ENCODE data around the gene MIPEP.

The MIPEP gene

GRCh38 chr13:23758798-23759527, 130.2 kb downstream of the MIPEP start:
- Histone ChIP-seq H4K20me1 (ENCODE audit: control insufficient read depth, insufficient read depth, low read depth, low read length) (peaks cover 3% of the 10 kb centered on the region; the same call in 1 of the 2 replicates), H3K4me3 (ENCODE audit: low read length) (no peak overlapping the region), H3K9me2 (replicated peaks; ENCODE audit: control insufficient read depth, low read length) (no peaks in the 10 kb centered on the region), H3K27me3 (ENCODE audit: control insufficient read depth, low read length) (no peaks in the 10 kb centered on the region), H3K27ac (ENCODE audit: low read depth, low read length) (no peak overlapping the region), H3K4me2 (ENCODE audit: low read length) (no peak overlapping the region), H3F3A (ENCODE audit: control insufficient read depth, insufficient read depth) (no peaks in the 10 kb centered on the region), H3K79me2 (ENCODE audit: control insufficient read depth, low read length) (no peaks in the 10 kb centered on the region), H3K4me1 (ENCODE audit: control insufficient read depth, low read length) (no peaks in the 10 kb centered on the region), H3K9me3 (ENCODE audit: control insufficient read depth, insufficient read depth, low read length) (no peaks in the 10 kb centered on the region), H3K36me3 (ENCODE audit: control insufficient read depth, low read length) (no peaks in the 10 kb centered on the region)
- TF ChIP-seq CTCF (IDR thresholded peaks at IDR 0.05; ENCODE audit: low read depth, low read length, poor library complexity, severe bottlenecking) (no peak), EZH2phosphoT487 (IDR thresholded peaks at IDR 0.05; ENCODE audit: borderline replicate concordance, low read length) (no peak)

GRCh38 chr13:23754997-23755396, 134.2 kb downstream of the MIPEP start:
- Histone ChIP-seq H3K9me2 (replicated peaks; ENCODE audit: control insufficient read depth, low read length) (no peaks in the 10 kb centered on the region), H3K9me3 (ENCODE audit: control insufficient read depth, insufficient read depth, low read length) (no peaks in the 10 kb centered on the region), H3K4me3 (ENCODE audit: low read length) (no peak overlapping the region), H4K20me1 (ENCODE audit: control insufficient read depth, insufficient read depth, low read depth, low read length) (peaks cover 3% of the 10 kb centered on the region; the same call in 1 of the 2 replicates), H3F3A (ENCODE audit: control insufficient read depth, insufficient read depth) (no peaks in the 10 kb centered on the region), H3K27ac (ENCODE audit: low read depth, low read length) (no peak overlapping the region), H3K4me2 (ENCODE audit: low read length) (no peak overlapping the region), H3K36me3 (ENCODE audit: control insufficient read depth, low read length) (no peaks in the 10 kb centered on the region), H3K79me2 (ENCODE audit: control insufficient read depth, low read length) (no peaks in the 10 kb centered on the region), H3K27me3 (ENCODE audit: control insufficient read depth, low read length) (no peaks in the 10 kb centered on the region), H3K4me1 (ENCODE audit: control insufficient read depth, low read length) (no peaks in the 10 kb centered on the region)
- TF ChIP-seq EZH2phosphoT487 (IDR thresholded peaks at IDR 0.05; ENCODE audit: borderline replicate concordance, low read length) (no peak), CTCF (IDR thresholded peaks at IDR 0.05; ENCODE audit: low read depth, low read length, poor library complexity, severe bottlenecking) (no peak)

GRCh38 chr13:23754506-23754905, 134.7 kb downstream of the MIPEP start:
- peaks cover 3% of the 10 kb centered on the region; the same call in 1 of the 2 replicates for H4K20me1 ChIP-seq (ENCODE audit: control insufficient read depth, insufficient read depth, low read depth, low read length)
- H3K4me2 ChIP-seq (ENCODE audit: low read length), result no peak overlapping the region

More at GRCh38 chr13:23754506-23754905, 134.7 kb downstream of the MIPEP start:
- no peaks in the 10 kb centered on the region for H3K9me3 ChIP-seq (ENCODE audit: control insufficient read depth, insufficient read depth, low read length)
- H3K27ac ChIP-seq (ENCODE audit: low read depth, low read length), result no peak overlapping the region
- no peak overlapping the region for H3K4me3 ChIP-seq (ENCODE audit: low read length)
- H3F3A ChIP-seq (ENCODE audit: control insufficient read depth, insufficient read depth), result no peaks in the 10 kb centered on the region
- TF ChIP-seq CTCF (IDR thresholded peaks at IDR 0.05; ENCODE audit: low read depth, low read length, poor library complexity, severe bottlenecking), result no peak
- TF ChIP-seq EZH2phosphoT487 (IDR thresholded peaks at IDR 0.05; ENCODE audit: borderline replicate concordance, low read length), result no peak
- H3K36me3 ChIP-seq (ENCODE audit: control insufficient read depth, low read length), result no peaks in the 10 kb centered on the region
- no peaks in the 10 kb centered on the region for H3K79me2 ChIP-seq (ENCODE audit: control insufficient read depth, low read length)
- no peaks in the 10 kb centered on the region for H3K27me3 ChIP-seq (ENCODE audit: control insufficient read depth, low read length)
- no peaks in the 10 kb centered on the region for H3K9me2 ChIP-seq (replicated peaks; ENCODE audit: control insufficient read depth, low read length)
- no peaks in the 10 kb centered on the region for H3K4me1 ChIP-seq (ENCODE audit: control insufficient read depth, low read length)
